Breast epithelium (tissue), 4 donors: ENCODE measurements around the gene TMEM187. TPM values are rescaled to one million over a fixed set of nuclear protein-coding genes. Genes with fewer than 3 reads are reported as not detected.

Experiments
- DNase-seq, 2 donors: peaks; one replicate each; pipeline ENCODE4 v3.0.0-alpha.2; 2019; ENCODE audit warnings: low spot score in 2 of 2
- H3K27ac ChIP-seq, 2 donors: fragments of 200-600 bp; sonication (generic) in 1 of 2; one replicate each; pipeline ENCODE4 v1.5.1; 2016 to 2019; ENCODE audit warnings: mild to moderate bottlenecking in 1 of 2
- H3K27me3 ChIP-seq, 2 donors: fragments of 200-600 bp; sonication (generic) in 1 of 2; one replicate each; pipeline versions ENCODE4 v1.5.1 to v1.6.0; 2017 to 2019; ENCODE audit warnings: control low read depth in 1 of 2, mild to moderate bottlenecking in 1 of 2
- H3K36me3 ChIP-seq: fragments of 200-600 bp; one replicate; pipeline ENCODE4 v1.5.1; 2019
- H3K4me1 ChIP-seq, 2 donors: fragments of 200-600 bp; sonication (generic); one replicate each; pipeline ENCODE4 v1.5.1; 2016 to 2019; ENCODE audit warnings: control low read depth in 1 of 2
- H3K4me3 ChIP-seq, 3 donors: fragments of 200-600 bp; sonication (generic); 1 replicate in 2 of 3; 2 replicates in 1 of 3; pipeline ENCODE4 v1.5.1; 2016 to 2019; ENCODE audit warnings: mild to moderate bottlenecking in 3 of 3, moderate library complexity in 2 of 3
- H3K9me3 ChIP-seq, 2 donors: fragments of 200-600 bp; sonication (generic) in 1 of 2; one replicate each; pipeline ENCODE4 v1.5.1; 2016 to 2019; ENCODE audit warnings: control low read depth in 1 of 2
- CTCF ChIP-seq, 3 donors: fragments of 450-650 bp; IDR thresholded peaks; one replicate each; pipeline ENCODE4 v1.5.1; 2016 to 2017; ENCODE audit warnings: antibody characterized with exemption in 3 of 3, mild to moderate bottlenecking in 3 of 3, moderate library complexity in 3 of 3
- POLR2A ChIP-seq: fragments of 450-650 bp; IDR thresholded peaks from one replicate; pipeline ENCODE4 v1.6.1; 2016; ENCODE audit warnings: antibody characterized with exemption, mild to moderate bottlenecking, moderate library complexity
- POLR2AphosphoS5 ChIP-seq, 3 donors: sonication (generic); formaldehyde crosslinking; IDR thresholded peaks; one replicate each; pipeline ENCODE4 v1.6.1; 2017; ENCODE audit warnings: antibody characterized with exemption in 3 of 3
- intact Hi-C: fragments of 100-400 bp; cut with DNase I; formaldehyde crosslinking; loops from one replicate; pipeline ENCODE4 v1.15.1; 2023; ENCODE audit warnings: low total_unique reads
- total RNA-seq, 3 donors: library from RNA; depleted of rRNA; stranded (reverse); fragments of >200 nt; gene quantifications; one replicate each; pipeline ENCODE4 v1.1.0, GENCODE V29; 2016

The TMEM187 gene
- total RNA-seq, 3 donors from 2014 or later, result 7.6 to 10.9 (median 8.2) TPM

- Histone ChIP-seq H3K27me3 (peaks cover 4 to 63% of the 10 kb centered on the region in 2 donors), H3K9me3 (no peaks in the 10 kb centered on the region), H3K36me3 (no peaks in the 10 kb centered on the region), H3K27ac (no peak overlapping the region), H3K4me3 (no peak overlapping the region), H3K4me1 (no peaks in the 10 kb centered on the region)
- TF ChIP-seq CTCF (IDR thresholded peaks at IDR 0.05) (no peak), POLR2AphosphoS5 (IDR thresholded peaks at IDR 0.05) (no peak), POLR2A (no peak)
- no peak for DNase-seq
- intact Hi-C loops, result no loop called here
Measured at GRCh38 chrX:154016366-154017076, 44.0 kb downstream of the TMEM187 start.

GRCh38 chrX:154017766-154018517 is 45.4 kb downstream of the TMEM187 start:
- peak overlapping the region; percentile 52 to 78 (median 62) for H3K4me3 ChIP-seq
- no peaks in the 10 kb centered on the region for H3K36me3 ChIP-seq
- no peaks in the 10 kb centered on the region for H3K9me3 ChIP-seq
- TF ChIP-seq POLR2A, result no peak
- TF ChIP-seq CTCF (IDR thresholded peaks at IDR 0.05), result no peak
- TF ChIP-seq POLR2AphosphoS5 (IDR thresholded peaks at IDR 0.05), result no peak
- intact Hi-C loops, result no loop called here
- no peaks in the 10 kb centered on the region for H3K4me1 ChIP-seq
- H3K27me3 ChIP-seq, result peaks cover 4 to 58% of the 10 kb centered on the region in 2 donors
- peak overlapping the region; percentile 68 to 96 for H3K27ac ChIP-seq
- no peak for DNase-seq

GRCh38 chrX:154018518-154019060 is 46.0 kb downstream of the TMEM187 start:
- Histone ChIP-seq H3K4me3 (peak overlapping the region; percentile 52 to 78 (median 62)), H3K9me3 (no peaks in the 10 kb centered on the region), H3K4me1 (no peaks in the 10 kb centered on the region), H3K27ac (peak overlapping the region; percentile 68 to 96), H3K36me3 (no peaks in the 10 kb centered on the region), H3K27me3 (peaks cover 4 to 57% of the 10 kb centered on the region in 2 donors)
- intact Hi-C loops, result no loop called here
- no peak for TF ChIP-seq POLR2AphosphoS5 (IDR thresholded peaks at IDR 0.05)
- TF ChIP-seq CTCF (IDR thresholded peaks at IDR 0.05), result no peak
- TF ChIP-seq POLR2A, result no peak
- DNase-seq, result no peak

GRCh38 chrX:154019061-154019621 is 46.6 kb downstream of the TMEM187 start:
- Histone ChIP-seq H3K36me3 (no peaks in the 10 kb centered on the region), H3K4me1 (no peaks in the 10 kb centered on the region), H3K27ac (peak overlapping the region; percentile 68 to 96), H3K4me3 (peak overlapping the region; percentile 52 to 78 (median 62)), H3K27me3 (peaks cover 4 to 56% of the 10 kb centered on the region in 2 donors), H3K9me3 (no peaks in the 10 kb centered on the region)
- DNase-seq, result no peak
- intact Hi-C loops, result no loop called here
- TF ChIP-seq CTCF (IDR thresholded peaks at IDR 0.05) (no peak), POLR2AphosphoS5 (IDR thresholded peaks at IDR 0.05) (no peak), POLR2A (no peak)
